Activated naive CD8-positive, alpha-beta T cell treated with anti-CD3 and anti-CD28 coated beads, Interleukin-2, amount 10 ng/mL, durations not matched to agents 7 days and 5 days (primary cell): ENCODE data around the gene MOGAT1. TPM values are rescaled to one million over a fixed set of nuclear protein-coding genes. Genes with fewer than 3 reads are reported as not detected.
A peak's percentile ranks its signal among the peaks of the same experiment; 100 is the strongest.

Source experiments
- ATAC-seq: fragments of 150-1000 bp; cut with Tn5 transposase; one replicate; pipeline ENCODE4 v1.10.0; 2021; ENCODE audit warnings: low read depth, moderate library complexity
- POLR2A ChIA-PET: fragments of 350-600 bp; sonication (Branson Sonifier 250); formaldehyde crosslinking; loops from one replicate; lab custom pipeline; 2021; ENCODE audit warnings: antibody characterized with exemption; lab: Charles Lee
- DNase-seq: peaks from one replicate; pipeline ENCODE4 v3.0.0; 2021
- H3K27ac Mint-ChIP-seq: one replicate; pipeline ENCODE4 v1.8.0; 2022; ENCODE audit warnings: mild to moderate bottlenecking, mixed read lengths
- H3K27me3 Mint-ChIP-seq: one replicate; pipeline ENCODE4 v1.8.0; 2022; ENCODE audit warnings: mild to moderate bottlenecking, moderate library complexity, mixed read lengths
- H3K36me3 Mint-ChIP-seq: one replicate; pipeline ENCODE4 v1.8.0; 2021; ENCODE audit warnings: mild to moderate bottlenecking, mixed read lengths
- H3K4me1 Mint-ChIP-seq: one replicate; pipeline ENCODE4 v1.8.0; 2021; ENCODE audit warnings: mixed read lengths
- H3K4me3 Mint-ChIP-seq: one replicate; pipeline ENCODE4 v1.8.0; 2022; ENCODE audit warnings: mild to moderate bottlenecking, moderate library complexity, mixed read lengths
- H3K9me3 Mint-ChIP-seq: one replicate; pipeline ENCODE4 v1.8.0; 2021; ENCODE audit warnings: mixed read lengths
- total RNA-seq, 2 experiments: library from RNA; stranded (reverse); gene quantifications; one replicate each; pipeline ENCODE4 v1.2.3, GENCODE V29; 2021

The MOGAT1 gene
- total RNA-seq, 2 experiments from 2014 or later = not detected

DNA sequence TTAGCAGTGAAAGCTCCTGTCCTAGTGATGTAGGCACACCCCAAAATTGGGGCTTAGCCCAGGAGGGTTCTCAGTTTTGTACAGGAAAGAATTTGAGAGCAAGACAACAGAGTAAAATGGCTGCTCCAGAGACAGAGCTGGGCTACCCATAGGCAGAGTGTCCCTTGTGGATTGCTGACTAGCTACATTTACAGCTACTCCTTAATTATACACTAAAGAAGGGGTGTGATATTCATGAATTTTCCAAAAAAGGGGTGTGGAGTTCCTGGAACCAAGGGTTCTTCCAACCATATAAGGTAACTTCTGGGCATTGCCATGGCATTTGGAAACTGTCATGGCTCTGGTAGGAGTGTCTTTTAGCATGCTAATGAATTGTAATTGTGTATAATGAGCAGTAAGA lies 52.8 kb downstream of the MOGAT1 start:
- ATAC-seq (no peak), DNase-seq (no peak)
- no peaks in the 10 kb centered on the region for H3K36me3 Mint-ChIP-seq
- H3K27ac Mint-ChIP-seq = no peak overlapping the region
- POLR2A ChIA-PET = no interaction called here
- peaks cover 3% of the 10 kb centered on the region for H3K4me1 Mint-ChIP-seq
- no peak overlapping the region for H3K4me3 Mint-ChIP-seq
- H3K27me3 Mint-ChIP-seq = peaks cover 2% of the 10 kb centered on the region
- H3K9me3 Mint-ChIP-seq = peaks cover 1% of the 10 kb centered on the region

DNA sequence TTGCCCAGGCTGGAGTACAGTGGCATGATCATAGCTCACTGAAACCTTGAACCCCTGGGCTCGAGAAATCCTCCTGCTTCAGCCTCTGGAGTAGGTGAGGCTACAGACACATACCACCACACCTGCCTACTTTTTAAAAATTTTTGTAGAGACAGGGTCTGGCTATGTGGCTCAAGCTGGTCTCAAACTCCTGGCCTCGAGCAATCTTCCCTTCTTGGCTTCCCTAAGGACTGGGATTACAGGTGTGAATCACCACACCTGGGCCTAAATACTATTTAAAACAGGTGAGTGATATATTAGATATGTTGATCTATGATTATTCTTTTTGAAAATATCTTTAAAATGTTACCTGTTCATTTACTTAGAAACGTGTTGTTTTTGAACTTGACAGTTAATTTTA lies 57.2 kb downstream of the MOGAT1 start:
- Mint-ChIP-seq H3K36me3 (no peaks in the 10 kb centered on the region), H3K27me3 (peaks cover 16% of the 10 kb centered on the region), H3K27ac (no peak overlapping the region), H3K9me3 (no peaks in the 10 kb centered on the region), H3K4me3 (no peak overlapping the region), H3K4me1 (peaks cover 11% of the 10 kb centered on the region)
- POLR2A ChIA-PET = no interaction called here
- ATAC-seq (no peak), DNase-seq (no peak)

DNA sequence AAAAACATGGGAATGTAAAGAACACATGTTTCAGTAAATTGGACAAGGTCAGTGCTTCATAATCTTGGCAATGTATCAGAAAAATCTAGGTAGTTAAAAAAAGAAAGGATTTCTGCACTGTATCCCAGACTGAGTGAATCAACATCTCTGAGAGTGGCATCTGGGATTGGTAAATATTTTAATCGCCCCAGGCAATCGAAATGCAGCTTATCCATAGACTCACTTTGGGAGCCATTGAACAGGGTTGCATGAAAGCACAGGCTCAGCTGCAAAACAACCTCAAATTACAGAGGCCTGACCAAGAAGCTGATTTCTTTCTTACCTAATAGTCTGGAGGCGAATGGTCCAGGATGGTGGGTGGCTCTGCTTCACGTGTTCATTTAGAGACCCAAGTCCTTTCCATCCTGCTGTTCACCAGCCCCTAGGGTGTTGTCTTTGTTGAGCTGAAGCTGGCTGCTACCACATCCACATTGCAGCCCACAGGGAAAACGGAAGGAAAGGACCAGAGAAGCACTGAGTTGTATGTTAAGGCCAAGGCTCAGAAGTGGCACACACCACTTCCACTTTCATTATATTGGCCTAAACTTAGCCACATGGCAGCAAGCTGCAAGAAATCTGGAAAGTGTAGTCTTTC lies 59.0 kb downstream of the MOGAT1 start:
- ATAC-seq = peak; percentile 85
- H3K4me3 Mint-ChIP-seq = no peak overlapping the region
- H3K4me1 Mint-ChIP-seq = peaks cover 11% of the 10 kb centered on the region
- POLR2A ChIA-PET = interaction anchor here (1.0 kb wide), 2 partner anchors 30 to 139 kb away, joined by 3 to 4 read pairs; no protein-coding TSS in a partner anchor
- no peak overlapping the region for H3K27ac Mint-ChIP-seq
- H3K9me3 Mint-ChIP-seq = no peaks in the 10 kb centered on the region
- no peak for DNase-seq
- H3K36me3 Mint-ChIP-seq = no peaks in the 10 kb centered on the region
- H3K27me3 Mint-ChIP-seq = peaks cover 21% of the 10 kb centered on the region

DNA sequence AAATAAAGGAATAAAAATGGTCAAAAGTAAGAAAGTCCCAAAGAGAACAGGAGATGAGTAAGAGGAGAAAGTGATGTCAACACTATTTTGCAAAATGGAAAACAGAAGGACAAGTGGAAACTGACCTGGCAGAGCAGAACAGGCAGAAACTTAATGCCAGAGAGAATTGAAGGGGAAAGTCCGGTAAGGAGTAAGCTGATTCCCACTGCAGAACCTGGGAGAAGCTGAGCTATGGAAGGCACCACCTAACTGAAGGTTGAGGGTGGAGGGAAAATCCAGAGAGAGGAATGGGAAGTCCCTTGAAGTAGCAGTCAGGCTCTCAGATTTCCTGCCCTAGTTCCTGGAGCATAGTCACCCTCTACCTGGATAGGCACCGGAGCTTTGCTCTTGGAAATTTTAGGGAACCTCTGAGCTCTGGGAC lies 59.8 kb downstream of the MOGAT1 start:
- H3K9me3 Mint-ChIP-seq = no peaks in the 10 kb centered on the region
- peaks cover 11% of the 10 kb centered on the region for H3K4me1 Mint-ChIP-seq
- no peak overlapping the region for H3K4me3 Mint-ChIP-seq
- peak overlapping the region; percentile 60 for H3K27ac Mint-ChIP-seq
- H3K36me3 Mint-ChIP-seq = no peaks in the 10 kb centered on the region
- ATAC-seq (no peak), DNase-seq (no peak)
- H3K27me3 Mint-ChIP-seq = peaks cover 26% of the 10 kb centered on the region
- POLR2A ChIA-PET = no interaction called here

DNA sequence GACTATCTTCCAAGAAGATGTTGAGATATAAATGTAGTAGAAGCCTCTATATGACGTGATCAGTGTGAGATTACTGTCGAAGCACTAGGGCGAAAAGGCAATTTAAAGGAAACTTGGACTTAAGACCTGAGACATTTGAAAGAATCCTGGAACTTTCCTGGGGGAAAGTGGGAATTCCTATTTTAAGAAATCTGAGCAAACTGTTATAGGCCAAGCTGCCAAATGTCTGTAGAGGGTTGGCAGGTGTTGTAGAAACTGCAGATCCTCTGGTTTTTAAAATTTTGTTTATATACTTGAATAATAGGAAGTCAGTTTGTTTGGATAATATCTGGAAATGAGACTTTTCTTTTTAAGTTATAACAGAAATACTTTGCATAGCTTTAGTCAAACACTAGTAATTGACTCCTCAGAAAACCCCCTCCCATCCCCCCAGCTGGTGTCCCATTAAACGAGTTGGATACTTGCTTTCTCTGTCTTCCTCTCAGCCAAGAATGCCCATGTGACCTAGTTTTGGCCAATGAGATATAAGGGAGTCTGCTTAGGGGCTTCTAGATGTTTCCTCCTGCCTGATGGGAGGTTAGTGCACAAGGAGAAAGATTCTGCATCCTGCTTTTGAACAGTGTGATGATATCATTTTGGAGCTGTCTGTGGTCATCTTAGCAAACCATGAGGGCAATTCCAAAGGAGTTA lies 61.2 kb downstream of the MOGAT1 start:
- POLR2A ChIA-PET = no interaction called here
- ATAC-seq = no peak
- H3K36me3 Mint-ChIP-seq = no peaks in the 10 kb centered on the region
- H3K27me3 Mint-ChIP-seq = peaks cover 39% of the 10 kb centered on the region
- H3K9me3 Mint-ChIP-seq = no peaks in the 10 kb centered on the region
- H3K27ac Mint-ChIP-seq = no peak overlapping the region
- no peak overlapping the region for H3K4me3 Mint-ChIP-seq
- no peak for DNase-seq
- H3K4me1 Mint-ChIP-seq = peaks cover 11% of the 10 kb centered on the region

GRCh38 chr2:222733470-222733845 lies 62.0 kb downstream of the MOGAT1 start:
- Mint-ChIP-seq H3K9me3 (no peaks in the 10 kb centered on the region), H3K27ac (no peak overlapping the region), H3K4me3 (no peak overlapping the region), H3K36me3 (no peaks in the 10 kb centered on the region), H3K4me1 (peaks cover 11% of the 10 kb centered on the region), H3K27me3 (peaks cover 46% of the 10 kb centered on the region)
- POLR2A ChIA-PET = no interaction called here
- ATAC-seq (no peak), DNase-seq (no peak)

DNA sequence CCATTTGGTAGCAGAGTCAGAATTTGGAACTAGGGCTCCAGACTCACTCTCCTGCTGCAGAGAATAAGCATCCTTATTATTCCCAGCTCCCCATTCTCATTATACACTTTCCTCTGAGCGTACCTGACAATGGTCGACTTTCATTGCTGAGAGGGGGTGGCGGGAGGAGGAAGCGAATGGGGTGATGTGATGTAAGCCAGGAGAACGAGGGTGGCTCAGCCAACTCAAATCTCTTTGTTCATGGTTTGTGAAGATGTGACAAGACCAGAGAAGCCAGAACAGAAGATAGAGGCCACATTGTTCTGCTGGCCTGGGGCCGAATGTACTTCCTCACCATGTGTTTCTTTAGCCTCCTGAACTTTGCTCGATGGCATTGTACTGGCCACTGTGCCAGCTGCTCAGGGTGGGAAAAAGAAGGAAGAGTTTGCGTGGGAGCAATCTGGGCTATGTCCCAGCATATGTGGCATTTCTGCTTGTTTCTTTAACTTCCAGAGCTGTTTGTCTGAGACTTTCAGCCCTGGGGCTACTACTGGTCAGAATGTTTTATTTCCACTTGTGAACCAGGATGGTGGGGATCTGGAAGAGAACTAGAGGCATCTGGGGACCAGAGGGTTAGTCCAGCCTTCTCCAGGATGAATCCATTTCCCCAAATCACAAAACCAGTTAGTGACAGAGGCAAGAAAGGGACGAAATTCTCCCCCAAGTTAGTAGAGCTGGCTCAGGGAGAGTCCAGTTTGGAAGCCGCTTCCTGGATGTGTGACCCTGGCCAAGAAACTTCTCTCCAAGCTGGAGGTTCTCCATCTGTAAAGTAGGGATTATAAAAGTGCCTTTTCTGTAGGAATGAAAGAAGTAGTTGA lies 62.6 kb downstream of the MOGAT1 start:
- H3K36me3 Mint-ChIP-seq = no peaks in the 10 kb centered on the region
- peaks cover 50% of the 10 kb centered on the region for H3K27me3 Mint-ChIP-seq
- no peak for DNase-seq
- no peaks in the 10 kb centered on the region for H3K9me3 Mint-ChIP-seq
- H3K27ac Mint-ChIP-seq = no peak overlapping the region
- POLR2A ChIA-PET = no interaction called here
- ATAC-seq = no peak
- H3K4me1 Mint-ChIP-seq = peaks cover 17% of the 10 kb centered on the region
- no peak overlapping the region for H3K4me3 Mint-ChIP-seq

GRCh38 chr2:222734703-222735014 lies 63.2 kb downstream of the MOGAT1 start:
- POLR2A ChIA-PET = no interaction called here
- Mint-ChIP-seq H3K36me3 (no peaks in the 10 kb centered on the region), H3K4me1 (peaks cover 18% of the 10 kb centered on the region), H3K4me3 (no peak overlapping the region), H3K9me3 (no peaks in the 10 kb centered on the region), H3K27me3 (peaks cover 49% of the 10 kb centered on the region), H3K27ac (no peak overlapping the region)
- no peak for ATAC-seq
- DNase-seq = no peak

DNA sequence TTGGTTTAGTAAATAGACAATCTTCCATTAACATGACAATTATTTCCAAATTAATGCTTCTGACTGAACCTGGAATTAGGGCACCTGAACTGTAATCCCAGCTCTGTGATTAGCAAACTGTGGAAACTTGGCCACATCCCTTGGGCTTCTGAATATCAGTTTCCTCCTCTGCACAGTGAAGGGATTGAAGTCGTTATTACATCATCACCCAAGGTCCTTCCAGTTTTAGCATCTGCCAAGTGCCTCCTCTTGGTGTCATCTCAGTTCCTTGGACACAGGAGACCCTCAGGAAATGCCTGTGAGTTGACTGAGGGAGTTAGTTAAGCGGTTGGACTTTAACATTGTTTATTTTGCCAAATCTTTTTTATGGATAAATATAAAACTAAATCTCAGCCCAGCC lies 64.8 kb downstream of the MOGAT1 start:
- no peak for DNase-seq
- POLR2A ChIA-PET = no interaction called here
- H3K27ac Mint-ChIP-seq = no peak overlapping the region
- peaks cover 47% of the 10 kb centered on the region for H3K27me3 Mint-ChIP-seq
- H3K36me3 Mint-ChIP-seq = no peaks in the 10 kb centered on the region
- no peak for ATAC-seq
- no peaks in the 10 kb centered on the region for H3K9me3 Mint-ChIP-seq
- H3K4me1 Mint-ChIP-seq = peaks cover 8% of the 10 kb centered on the region
- H3K4me3 Mint-ChIP-seq = no peak overlapping the region

- ATAC-seq (no peak), DNase-seq (no peak)
- no peaks in the 10 kb centered on the region for H3K9me3 Mint-ChIP-seq
- POLR2A ChIA-PET = no interaction called here
- peaks cover 8% of the 10 kb centered on the region for H3K4me1 Mint-ChIP-seq
- H3K27me3 Mint-ChIP-seq = peaks cover 44% of the 10 kb centered on the region
- H3K27ac Mint-ChIP-seq = no peak overlapping the region
- no peak overlapping the region for H3K4me3 Mint-ChIP-seq
- no peaks in the 10 kb centered on the region for H3K36me3 Mint-ChIP-seq
Observed at GRCh38 chr2:222736924-222737323, 65.5 kb downstream of the MOGAT1 start.

DNA sequence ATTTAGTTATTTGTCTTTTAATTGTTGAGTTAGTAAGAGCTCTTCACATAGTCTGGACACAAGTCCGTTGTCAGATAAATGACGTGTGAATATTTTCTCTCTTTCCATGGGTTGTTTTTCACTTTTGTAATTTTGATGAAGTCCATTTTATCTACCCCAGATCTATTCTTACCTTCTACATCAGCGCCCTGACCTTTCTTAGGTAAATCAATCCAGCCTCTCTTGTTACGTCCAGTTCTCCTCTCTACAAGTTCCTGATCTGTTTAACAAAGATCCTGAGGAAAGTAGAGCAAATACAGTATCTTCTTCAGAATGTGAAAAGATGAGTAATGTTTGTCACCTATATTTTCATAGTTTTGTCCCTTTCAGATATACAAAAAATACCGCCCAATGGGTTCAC lies 66.9 kb downstream of the MOGAT1 start:
- no peak for DNase-seq
- Mint-ChIP-seq H3K4me3 (no peak overlapping the region), H3K9me3 (no peaks in the 10 kb centered on the region), H3K27ac (no peak overlapping the region), H3K36me3 (no peaks in the 10 kb centered on the region), H3K4me1 (peaks cover 10% of the 10 kb centered on the region), H3K27me3 (peaks cover 37% of the 10 kb centered on the region)
- ATAC-seq = no peak
- POLR2A ChIA-PET = no interaction called here

DNA sequence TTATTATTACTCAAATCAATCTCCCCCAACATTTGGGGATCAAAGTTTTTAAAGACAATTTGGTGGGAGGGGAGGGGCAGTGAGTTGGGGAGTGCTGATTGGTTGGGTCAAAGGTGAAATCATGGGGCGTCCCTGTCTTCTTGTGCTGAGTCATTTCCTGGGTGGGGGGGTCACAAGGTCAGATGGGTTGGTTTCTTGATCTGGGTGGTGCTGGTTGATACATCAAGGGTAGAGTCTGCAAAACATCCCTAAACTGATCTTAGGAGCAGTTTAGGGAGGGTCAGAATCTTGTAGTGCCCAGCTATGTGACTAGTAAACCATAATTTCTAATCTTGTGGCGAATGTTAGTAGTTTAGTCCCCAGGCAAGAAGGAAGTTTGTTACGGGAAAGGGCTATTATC lies 67.4 kb downstream of the MOGAT1 start:
- Mint-ChIP-seq H3K36me3 (no peaks in the 10 kb centered on the region), H3K9me3 (no peaks in the 10 kb centered on the region), H3K27me3 (peaks cover 33% of the 10 kb centered on the region), H3K4me1 (peaks cover 14% of the 10 kb centered on the region), H3K4me3 (no peak overlapping the region), H3K27ac (no peak overlapping the region)
- ATAC-seq (peak; percentile 33), DNase-seq (no peak)
- POLR2A ChIA-PET = no interaction called here

- H3K4me1 Mint-ChIP-seq = peaks cover 16% of the 10 kb centered on the region
- DNase-seq (no peak), ATAC-seq (no peak)
- H3K36me3 Mint-ChIP-seq = no peaks in the 10 kb centered on the region
- H3K4me3 Mint-ChIP-seq = no peak overlapping the region
- no peaks in the 10 kb centered on the region for H3K9me3 Mint-ChIP-seq
- H3K27me3 Mint-ChIP-seq = peaks cover 30% of the 10 kb centered on the region
- POLR2A ChIA-PET = no interaction called here
- no peak overlapping the region for H3K27ac Mint-ChIP-seq
Observed at GRCh38 chr2:222739939-222740338, 68.5 kb downstream of the MOGAT1 start.
